Measurements from ENCODE around the gene THRB. TPM values are rescaled to one million over a fixed set of nuclear protein-coding genes. Genes with fewer than 3 reads are reported as not detected.

THRB gene
- total and polyA plus RNA-seq, 8 donors, result 2.1 to 12.4 (median 7.8) TPM

GRCh38 chr3:24354230-24354629 lies 140.4 kb downstream of the THRB start:
- Histone ChIP-seq H3K27ac (no peak overlapping the region), H3K4me1 (peaks cover 8 to 20% (median 18%) of the 10 kb centered on the region in 3 donors), H3K36me3 (no peaks in the 10 kb centered on the region), H3K9me3 (no peaks in the 10 kb centered on the region), H3K4me3 (no peak overlapping the region), H3K27me3 (no peaks in the 10 kb centered on the region)
- ATAC-seq (peak in 3 of 4 donors; percentile 22 to 37 (median 28)), FAIRE-seq (no peak), DNase-seq (no peak)
- intact Hi-C loops (cut with DNase I), result no loop called here
- TF ChIP-seq, protein P1, sequence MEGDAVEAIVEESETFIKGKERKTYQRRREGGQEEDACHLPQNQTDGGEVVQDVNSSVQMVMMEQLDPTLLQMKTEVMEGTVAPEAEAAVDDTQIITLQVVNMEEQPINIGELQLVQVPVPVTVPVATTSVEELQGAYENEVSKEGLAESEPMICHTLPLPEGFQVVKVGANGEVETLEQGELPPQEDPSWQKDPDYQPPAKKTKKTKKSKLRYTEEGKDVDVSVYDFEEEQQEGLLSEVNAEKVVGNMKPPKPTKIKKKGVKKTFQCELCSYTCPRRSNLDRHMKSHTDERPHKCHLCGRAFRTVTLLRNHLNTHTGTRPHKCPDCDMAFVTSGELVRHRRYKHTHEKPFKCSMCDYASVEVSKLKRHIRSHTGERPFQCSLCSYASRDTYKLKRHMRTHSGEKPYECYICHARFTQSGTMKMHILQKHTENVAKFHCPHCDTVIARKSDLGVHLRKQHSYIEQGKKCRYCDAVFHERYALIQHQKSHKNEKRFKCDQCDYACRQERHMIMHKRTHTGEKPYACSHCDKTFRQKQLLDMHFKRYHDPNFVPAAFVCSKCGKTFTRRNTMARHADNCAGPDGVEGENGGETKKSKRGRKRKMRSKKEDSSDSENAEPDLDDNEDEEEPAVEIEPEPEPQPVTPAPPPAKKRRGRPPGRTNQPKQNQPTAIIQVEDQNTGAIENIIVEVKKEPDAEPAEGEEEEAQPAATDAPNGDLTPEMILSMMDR (IDR thresholded peaks at IDR 0.05), result no peak

DNA sequence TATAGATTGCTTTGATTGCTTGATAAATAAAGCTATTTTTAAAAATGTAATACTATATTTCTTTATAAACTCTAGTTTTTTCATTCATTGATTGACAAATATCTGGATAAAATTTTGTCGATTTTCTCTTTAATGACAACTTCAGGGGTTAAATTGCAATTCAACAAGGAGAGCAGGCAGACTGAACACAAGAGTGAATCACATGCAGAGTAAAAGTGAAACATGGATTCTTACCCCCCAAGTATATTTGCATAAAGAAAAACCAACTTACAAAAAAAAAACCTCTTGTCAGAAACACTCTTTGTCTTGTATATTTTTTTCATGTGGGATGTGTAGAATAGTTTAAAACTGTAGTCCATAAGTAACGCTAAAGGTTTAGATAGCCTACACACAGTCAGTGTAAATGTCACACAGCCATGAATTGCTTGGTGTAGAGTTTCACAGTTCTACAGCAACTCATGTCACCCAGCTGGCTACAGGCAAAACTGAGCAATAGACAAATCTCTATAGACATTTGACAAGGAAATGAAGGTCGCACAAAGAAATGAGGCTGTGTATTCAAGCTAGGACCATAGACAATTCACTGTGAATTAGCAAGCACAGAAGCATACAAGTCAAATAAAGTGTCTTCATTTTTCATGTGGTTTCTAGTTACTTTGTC lies 141.6 kb downstream of the THRB start:
- FAIRE-seq, result no peak
- intact Hi-C loops (cut with DNase I), result no loop called here
- 68 to 69% methylated on average over 3 of the region's 3 CpGs for WGBS, 2 donors

GRCh38 chr3:24351779-24352469 lies 142.7 kb downstream of the THRB start:
- FAIRE-seq, result peak; percentile 39
- TF ChIP-seq, protein P1 (IDR thresholded peaks at IDR 0.05), result no peak
- 35 to 37% methylated on average over 4 of the region's 4 CpGs for WGBS, 2 donors
- intact Hi-C loops (cut with DNase I), result no loop called here
- peak; percentile 52 to 82 (median 70) for ATAC-seq
- Histone ChIP-seq H3K4me1 (peaks cover 16 to 20% (median 18%) of the 10 kb centered on the region in 3 donors), H3K27me3 (no peaks in the 10 kb centered on the region), H3K4me3 (no peak overlapping the region), H3K36me3 (no peaks in the 10 kb centered on the region), H3K27ac (peak overlapping the region in 1 of 4 donors; percentile 48), H3K9me3 (no peaks in the 10 kb centered on the region)
- peak in 3 of 6 donors; percentile 44 to 58 (median 52) for DNase-seq

More for the DNA sequence above, 141.6 kb downstream of the THRB start:
- no peak for DNase-seq
- peak in 3 of 4 donors; percentile 52 to 66 (median 52) for ATAC-seq
- peaks cover 8 to 20% (median 18%) of the 10 kb centered on the region in 3 donors for H3K4me1 ChIP-seq
- H3K27ac ChIP-seq, result no peak overlapping the region
- no peaks in the 10 kb centered on the region for H3K36me3 ChIP-seq
- no peaks in the 10 kb centered on the region for H3K9me3 ChIP-seq
- H3K27me3 ChIP-seq, result no peaks in the 10 kb centered on the region
- TF ChIP-seq, protein P1 (IDR thresholded peaks at IDR 0.05), result no peak
- no peak overlapping the region for H3K4me3 ChIP-seq

- no peaks in the 10 kb centered on the region for H3K27me3 ChIP-seq
- no peak for ATAC-seq
- no peaks in the 10 kb centered on the region for H3K36me3 ChIP-seq
- H3K4me1 ChIP-seq, result peaks cover 16 to 27% (median 26%) of the 10 kb centered on the region in 3 donors
- no peak for DNase-seq
- TF ChIP-seq, protein P1 (IDR thresholded peaks at IDR 0.05), result no peak
- H3K4me3 ChIP-seq, result no peak overlapping the region
- intact Hi-C loops (cut with DNase I), result no loop called here
- H3K9me3 ChIP-seq, result no peaks in the 10 kb centered on the region
- 89 to 90% methylated on average over 1 of the region's 1 CpG for WGBS, 2 donors
- H3K27ac ChIP-seq, result no peak overlapping the region
- no peak for FAIRE-seq
Observed at GRCh38 chr3:24349367-24350019, 145.2 kb downstream of the THRB start.
